Nephron (organoid): ENCODE results near the gene TEX54.

ENCODE experiments used
- H3K27ac Mint-ChIP-seq, 3 experiments: 2 replicates each; pipeline ENCODE4 v1.8.0; 2020; ENCODE audit warnings: mixed read lengths in 3 of 3, mild to moderate bottlenecking in 2 of 3, moderate library complexity in 1 of 3
- H3K27me3 Mint-ChIP-seq: 2 replicates; pipeline ENCODE4 v1.8.0; 2021; ENCODE audit warnings: low read depth, mild to moderate bottlenecking, moderate library complexity, mixed read lengths
- H3K36me3 Mint-ChIP-seq: 2 replicates; pipeline ENCODE4 v1.8.0; 2020; ENCODE audit warnings: low read depth, mixed read lengths
- H3K4me1 Mint-ChIP-seq: 2 replicates; pipeline ENCODE4 v1.8.0; 2020; ENCODE audit warnings: mixed read lengths
- H3K4me3 Mint-ChIP-seq, 3 experiments: 2 replicates each; pipeline ENCODE4 v1.8.0; 2020; ENCODE audit warnings: mild to moderate bottlenecking in 3 of 3, mixed read lengths in 3 of 3, moderate library complexity in 2 of 3
- H3K9me3 Mint-ChIP-seq: 2 replicates; pipeline ENCODE4 v1.8.0; 2020; ENCODE audit warnings: mixed read lengths
- TF ChIP-seq, protein P1 (sequence below), 3 experiments: fragments of 200-600 bp; sonication (generic); IDR thresholded peaks; one replicate each; pipeline ENCODE4 v1.5.0; 2021; ENCODE audit warnings: antibody characterized with exemption in 3 of 3; ENCODE audit not compliant: unreplicated experiment in 3 of 3

Gene TEX54

DNA sequence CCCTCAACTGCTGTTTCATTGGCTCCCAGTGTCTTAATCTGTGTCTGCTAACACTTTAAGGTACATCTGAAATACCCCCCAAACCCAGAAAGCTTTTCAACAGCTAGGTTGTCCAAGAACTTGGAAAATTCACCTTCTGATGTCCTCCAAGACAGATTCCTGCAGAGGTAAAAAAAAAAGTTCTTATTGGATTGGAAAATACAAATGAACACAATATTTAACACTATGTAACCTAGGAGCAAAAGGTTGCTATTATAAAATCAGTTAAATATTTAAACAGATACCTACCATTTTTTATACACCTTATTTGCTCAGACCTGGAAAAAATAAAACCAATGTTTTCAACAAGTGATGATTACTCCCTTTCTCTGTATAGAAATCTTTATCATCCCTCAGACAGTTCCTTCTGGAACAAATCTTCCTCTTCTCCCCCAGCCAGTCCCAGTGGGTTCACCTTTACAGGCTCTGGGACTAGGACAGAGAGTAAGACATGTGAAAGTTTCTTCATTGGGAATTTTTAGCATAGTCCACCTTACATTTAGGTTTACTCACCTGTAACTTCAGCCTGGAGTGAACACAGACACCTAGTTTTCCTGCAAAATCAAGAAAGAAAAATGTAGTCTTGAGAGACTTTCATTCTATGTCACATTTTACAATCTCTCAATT lies 20.0 kb upstream of the TEX54 start:
- peaks cover 46% of the 10 kb centered on the region for H3K4me1 Mint-ChIP-seq
- H3K27ac Mint-ChIP-seq, result peak overlapping the region in 2 of 3 experiments; percentile 9 to 27
- peaks cover 41% of the 10 kb centered on the region for H3K36me3 Mint-ChIP-seq
- TF ChIP-seq, protein P1, sequence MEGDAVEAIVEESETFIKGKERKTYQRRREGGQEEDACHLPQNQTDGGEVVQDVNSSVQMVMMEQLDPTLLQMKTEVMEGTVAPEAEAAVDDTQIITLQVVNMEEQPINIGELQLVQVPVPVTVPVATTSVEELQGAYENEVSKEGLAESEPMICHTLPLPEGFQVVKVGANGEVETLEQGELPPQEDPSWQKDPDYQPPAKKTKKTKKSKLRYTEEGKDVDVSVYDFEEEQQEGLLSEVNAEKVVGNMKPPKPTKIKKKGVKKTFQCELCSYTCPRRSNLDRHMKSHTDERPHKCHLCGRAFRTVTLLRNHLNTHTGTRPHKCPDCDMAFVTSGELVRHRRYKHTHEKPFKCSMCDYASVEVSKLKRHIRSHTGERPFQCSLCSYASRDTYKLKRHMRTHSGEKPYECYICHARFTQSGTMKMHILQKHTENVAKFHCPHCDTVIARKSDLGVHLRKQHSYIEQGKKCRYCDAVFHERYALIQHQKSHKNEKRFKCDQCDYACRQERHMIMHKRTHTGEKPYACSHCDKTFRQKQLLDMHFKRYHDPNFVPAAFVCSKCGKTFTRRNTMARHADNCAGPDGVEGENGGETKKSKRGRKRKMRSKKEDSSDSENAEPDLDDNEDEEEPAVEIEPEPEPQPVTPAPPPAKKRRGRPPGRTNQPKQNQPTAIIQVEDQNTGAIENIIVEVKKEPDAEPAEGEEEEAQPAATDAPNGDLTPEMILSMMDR (IDR thresholded peaks at IDR 0.05; ENCODE audit: unreplicated experiment in 3 of 3), result no peak
- no peaks in the 10 kb centered on the region for H3K27me3 Mint-ChIP-seq
- H3K9me3 Mint-ChIP-seq, result no peaks in the 10 kb centered on the region
- peak overlapping the region; percentile 6 to 96 (median 96) for H3K4me3 Mint-ChIP-seq

DNA sequence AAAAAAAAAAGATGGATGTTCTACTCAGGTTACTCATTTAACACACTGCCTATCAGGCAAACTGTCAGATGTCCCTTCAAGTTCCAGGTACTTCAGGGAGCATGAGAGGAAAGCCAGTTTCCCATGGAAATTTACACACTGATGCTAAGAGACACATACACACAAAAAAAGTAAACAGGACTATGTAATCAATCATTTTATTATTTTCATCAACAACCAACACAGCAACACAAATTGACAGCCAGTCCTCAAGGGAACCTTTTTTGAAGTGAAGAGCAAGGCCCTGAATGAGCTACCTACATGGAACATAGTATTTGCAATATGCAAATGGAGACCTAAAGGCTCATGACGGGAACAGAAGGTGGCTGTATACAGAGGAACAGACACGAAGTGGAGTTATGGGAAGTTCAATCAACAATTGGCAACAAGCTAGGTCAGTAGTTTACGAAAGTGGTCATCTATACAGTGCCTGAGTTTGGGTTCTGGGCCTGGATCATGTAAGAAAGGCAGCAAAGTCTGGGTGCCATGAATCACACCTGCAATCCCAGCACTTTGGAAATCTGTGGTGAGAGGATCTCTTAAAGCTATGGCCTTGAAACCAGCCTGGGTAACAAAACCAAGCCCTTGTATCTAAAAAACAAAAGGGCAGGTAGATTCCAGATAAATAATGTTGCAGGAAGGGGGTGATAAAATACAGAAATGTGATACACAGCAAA lies 19.3 kb upstream of the TEX54 start:
- Mint-ChIP-seq H3K36me3 (peaks cover 41% of the 10 kb centered on the region), H3K4me3 (peak overlapping the region; percentile 38 to 76 (median 62)), H3K9me3 (no peaks in the 10 kb centered on the region), H3K27ac (peak overlapping the region in 1 of 3 experiments; percentile 42), H3K27me3 (no peaks in the 10 kb centered on the region), H3K4me1 (peaks cover 43% of the 10 kb centered on the region)
- TF ChIP-seq, protein P1 (IDR thresholded peaks at IDR 0.05; ENCODE audit: unreplicated experiment in 3 of 3), result no peak

DNA sequence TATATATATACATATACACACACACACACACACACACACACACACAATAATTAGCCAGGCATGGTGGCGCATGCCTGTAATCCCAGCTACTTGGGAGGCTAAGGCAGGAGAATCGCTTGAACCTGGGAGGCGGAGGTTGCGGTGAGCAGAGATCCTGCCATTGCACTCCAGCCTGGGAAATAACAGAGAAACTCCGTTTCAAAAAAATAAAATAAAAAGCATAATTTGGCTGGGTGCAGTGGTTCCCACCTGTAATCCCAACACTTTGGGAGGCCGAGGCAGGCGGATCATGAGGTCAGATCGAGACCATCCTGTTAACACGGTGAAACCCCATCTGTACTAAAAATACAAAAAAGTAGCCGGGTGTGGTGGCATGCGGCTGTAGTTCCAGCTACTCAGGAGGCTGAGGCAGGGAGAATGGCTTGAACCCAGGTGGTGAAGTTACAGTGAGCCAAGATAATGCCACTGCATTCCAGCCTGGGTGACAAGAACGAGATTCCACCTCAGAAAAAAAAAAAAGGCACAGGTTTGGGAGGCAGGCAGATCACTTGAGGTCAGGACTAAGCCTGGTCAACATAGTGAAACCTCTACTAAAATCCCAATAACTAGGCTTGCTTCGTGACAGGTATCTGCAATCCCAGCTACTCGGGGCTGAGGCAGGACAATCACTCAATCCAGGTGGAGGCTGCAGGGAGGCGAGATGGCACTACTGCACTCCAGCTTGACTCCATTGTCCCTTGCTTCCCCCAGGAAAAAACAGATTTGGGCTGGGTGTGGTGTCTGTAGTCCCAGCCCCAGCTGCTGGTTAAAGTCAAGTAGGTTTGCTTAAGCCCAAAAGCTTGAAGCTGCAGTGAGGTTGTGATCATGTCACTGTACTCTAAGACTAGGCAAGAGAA lies 18.5 kb upstream of the TEX54 start:
- Mint-ChIP-seq H3K27me3 (no peaks in the 10 kb centered on the region), H3K27ac (peak overlapping the region in 1 of 3 experiments; percentile 42), H3K4me1 (peaks cover 40% of the 10 kb centered on the region), H3K36me3 (peaks cover 41% of the 10 kb centered on the region), H3K9me3 (no peaks in the 10 kb centered on the region), H3K4me3 (peak overlapping the region; percentile 38 to 76 (median 62))
- TF ChIP-seq, protein P1 (IDR thresholded peaks at IDR 0.05; ENCODE audit: unreplicated experiment in 3 of 3), result no peak

DNA sequence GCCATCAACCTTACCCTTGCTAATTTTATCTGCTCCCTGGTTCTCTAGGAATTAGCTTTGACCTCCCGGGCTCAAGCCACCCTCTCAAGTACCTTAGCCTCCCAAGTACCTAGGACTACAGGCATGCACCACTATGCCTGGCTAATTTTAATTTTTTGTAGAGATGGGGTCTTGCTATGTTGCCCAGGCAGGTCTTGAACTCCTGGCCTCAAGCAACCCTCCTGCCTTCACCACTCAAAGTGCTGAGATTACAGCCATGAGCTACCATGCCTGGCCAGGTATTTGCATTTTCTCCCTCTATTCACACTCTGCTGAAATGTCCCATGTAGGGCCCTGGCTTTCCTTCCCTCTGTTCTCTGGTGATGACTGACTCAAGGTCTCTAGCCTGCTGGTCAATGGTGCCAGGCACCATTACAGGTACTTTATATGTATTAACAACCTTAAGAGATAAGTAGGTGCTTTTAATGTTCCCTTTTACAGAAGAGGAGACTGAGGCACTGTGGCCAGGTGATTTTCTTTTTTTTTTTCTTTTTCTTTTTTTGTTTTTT lies 15.2 kb upstream of the TEX54 start:
- peaks cover 9% of the 10 kb centered on the region for H3K4me1 Mint-ChIP-seq
- no peaks in the 10 kb centered on the region for H3K27me3 Mint-ChIP-seq
- H3K4me3 Mint-ChIP-seq, result no peak overlapping the region
- TF ChIP-seq, protein P1 (IDR thresholded peaks at IDR 0.05; ENCODE audit: unreplicated experiment in 3 of 3), result no peak
- H3K27ac Mint-ChIP-seq, result peak overlapping the region in 1 of 3 experiments; percentile 50
- peaks cover 12% of the 10 kb centered on the region for H3K36me3 Mint-ChIP-seq
- no peaks in the 10 kb centered on the region for H3K9me3 Mint-ChIP-seq

DNA sequence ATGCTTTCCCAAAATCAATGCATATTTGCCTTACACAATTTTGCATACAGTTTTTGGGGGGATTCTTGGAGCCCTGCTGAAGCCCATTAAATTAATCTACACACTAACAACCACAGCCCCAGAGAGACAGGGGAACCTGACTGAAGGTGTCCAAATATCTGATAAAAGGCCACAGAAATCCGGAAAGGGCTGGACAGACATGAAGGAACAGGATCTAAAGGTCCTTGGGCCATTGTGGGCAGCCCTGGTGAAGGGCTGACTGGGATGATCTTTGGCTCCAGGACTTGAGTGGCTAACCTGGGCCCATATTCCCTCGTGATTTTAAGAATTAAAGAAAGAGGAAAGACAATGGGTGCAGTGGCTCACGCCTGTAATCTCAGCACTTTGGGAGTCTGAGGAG lies 13.5 kb upstream of the TEX54 start:
- no peaks in the 10 kb centered on the region for H3K9me3 Mint-ChIP-seq
- TF ChIP-seq, protein P1 (IDR thresholded peaks at IDR 0.05; ENCODE audit: unreplicated experiment in 3 of 3), result no peak
- H3K4me1 Mint-ChIP-seq, result no peaks in the 10 kb centered on the region

More for the DNA sequence above, 13.5 kb upstream of the TEX54 start:
- Mint-ChIP-seq H3K4me3 (no peak overlapping the region), H3K27ac (no peak overlapping the region), H3K36me3 (no peaks in the 10 kb centered on the region), H3K27me3 (no peaks in the 10 kb centered on the region)
